MM.1S (cell line): ENCODE results near the gene GALC.

Source experiments
- EZH2 ChIP-seq: fragments of 300-600 bp; sonication (generic); optimal IDR thresholded peaks from 2 replicates; pipeline ENCODE3; 2017; ENCODE audit warnings: low read depth, mild to moderate bottlenecking, antibody characterized with exemption, low read length, mixed read lengths
- EZH2phosphoT487 ChIP-seq: fragments of 300-600 bp; sonication (generic); IDR thresholded peaks from 2 replicates; pipeline ENCODE4 v1.6.1; 2018; ENCODE audit warnings: antibody characterized with exemption, low read length
- TF ChIP-seq, protein P1 (sequence below): fragments of 300-600 bp; sonication (generic); IDR thresholded peaks from 2 replicates; pipeline ENCODE4 v1.5.1; 2016; ENCODE audit warnings: antibody characterized with exemption, low read length, mixed read lengths

DNA sequence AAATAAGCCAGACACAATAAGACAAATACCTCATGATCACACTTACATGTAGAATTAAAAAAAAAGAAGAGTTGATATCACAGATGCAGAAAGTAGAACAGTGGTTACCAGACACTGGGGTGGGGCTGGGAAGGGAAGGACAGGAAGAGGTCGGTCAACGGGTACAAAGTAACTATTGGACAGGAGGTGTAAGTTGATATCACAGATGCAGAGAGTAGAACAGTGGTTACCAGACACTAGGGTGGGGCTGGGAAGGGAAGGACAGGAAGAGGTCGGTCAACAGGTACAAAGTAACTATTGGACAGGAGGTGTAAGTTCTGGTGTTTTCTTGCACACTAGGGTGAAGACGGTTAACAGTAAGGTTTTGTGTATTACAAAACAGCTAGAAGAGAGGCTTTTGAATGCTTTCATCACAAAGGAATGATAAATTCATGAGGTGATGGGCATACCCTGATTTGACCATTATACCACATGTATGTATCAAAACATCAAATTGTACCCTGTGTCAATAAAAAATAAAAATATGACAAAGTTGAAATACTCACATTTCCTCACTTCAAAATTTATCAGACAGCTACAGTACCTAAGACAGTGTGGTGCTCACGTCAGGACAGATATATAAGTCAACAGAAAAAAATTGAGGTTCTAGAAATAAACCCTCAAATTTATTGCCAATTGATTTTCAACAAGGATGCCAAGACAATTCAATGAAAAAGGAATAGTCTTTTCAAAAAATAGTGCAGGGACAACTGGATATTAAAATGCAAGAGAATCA is 32.8 kb downstream of the GALC start:
- TF ChIP-seq EZH2 (no peak), EZH2phosphoT487 (no peak)
- TF ChIP-seq, protein P1, sequence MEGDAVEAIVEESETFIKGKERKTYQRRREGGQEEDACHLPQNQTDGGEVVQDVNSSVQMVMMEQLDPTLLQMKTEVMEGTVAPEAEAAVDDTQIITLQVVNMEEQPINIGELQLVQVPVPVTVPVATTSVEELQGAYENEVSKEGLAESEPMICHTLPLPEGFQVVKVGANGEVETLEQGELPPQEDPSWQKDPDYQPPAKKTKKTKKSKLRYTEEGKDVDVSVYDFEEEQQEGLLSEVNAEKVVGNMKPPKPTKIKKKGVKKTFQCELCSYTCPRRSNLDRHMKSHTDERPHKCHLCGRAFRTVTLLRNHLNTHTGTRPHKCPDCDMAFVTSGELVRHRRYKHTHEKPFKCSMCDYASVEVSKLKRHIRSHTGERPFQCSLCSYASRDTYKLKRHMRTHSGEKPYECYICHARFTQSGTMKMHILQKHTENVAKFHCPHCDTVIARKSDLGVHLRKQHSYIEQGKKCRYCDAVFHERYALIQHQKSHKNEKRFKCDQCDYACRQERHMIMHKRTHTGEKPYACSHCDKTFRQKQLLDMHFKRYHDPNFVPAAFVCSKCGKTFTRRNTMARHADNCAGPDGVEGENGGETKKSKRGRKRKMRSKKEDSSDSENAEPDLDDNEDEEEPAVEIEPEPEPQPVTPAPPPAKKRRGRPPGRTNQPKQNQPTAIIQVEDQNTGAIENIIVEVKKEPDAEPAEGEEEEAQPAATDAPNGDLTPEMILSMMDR: no peak
